ES-I3 (cell line): ENCODE results near the gene CD40LG.

ENCODE experiments used
- H3K36me3 ChIP-seq: 2 replicates; pipeline ENCODE4 v1.6.1; 2013; ENCODE audit warnings: mild to moderate bottlenecking, low read length, control low read depth, moderate library complexity; ENCODE audit not compliant: insufficient read depth
- H3K4me1 ChIP-seq: 2 replicates; pipeline ENCODE4 v1.6.1; 2013; ENCODE audit warnings: mild to moderate bottlenecking, control low read depth, low read length; ENCODE audit not compliant: insufficient read depth
- H3K9ac ChIP-seq: 2 replicates; pipeline ENCODE4 v1.6.1; 2013; ENCODE audit warnings: low read depth, mild to moderate bottlenecking, low read length, moderate library complexity
- H3K9me3 ChIP-seq: 2 replicates; pipeline ENCODE4 v1.6.1; 2013; ENCODE audit warnings: mild to moderate bottlenecking, low read length, moderate library complexity; ENCODE audit not compliant: control insufficient read depth, insufficient read depth

CD40LG gene

GRCh38 chrX:136647677-136648360, at the start of gene CD40LG:
TSS of gene CD40LG (plus strand) at chrX:136648158. CDS start at chrX:136648249, 91 bp downstream.
- Histone ChIP-seq H3K9ac (no peak within 1 kb of the TSS), H3K9me3 (no peaks in the 10 kb centered on the region), H3K4me1 (peaks cover 6% of the 10 kb centered on the region; the same call in 1 of the 2 replicates), H3K36me3 (no peaks in the 10 kb centered on the region)

GRCh38 chrX:136598631-136599030, 49.3 kb upstream of the CD40LG start:
- Histone ChIP-seq H3K9ac (no peak overlapping the region), H3K9me3 (no peaks in the 10 kb centered on the region), H3K4me1 (no peaks in the 10 kb centered on the region), H3K36me3 (no peaks in the 10 kb centered on the region)

- Histone ChIP-seq H3K36me3 (no peaks in the 10 kb centered on the region), H3K9me3 (no peaks in the 10 kb centered on the region), H3K9ac (no peak overlapping the region), H3K4me1 (no peaks in the 10 kb centered on the region)
These were observed 47.9 kb upstream of the CD40LG start for GRCh38 chrX:136600059-136600458.

- Histone ChIP-seq H3K36me3 (no peaks in the 10 kb centered on the region), H3K9me3 (no peaks in the 10 kb centered on the region), H3K9ac (no peak overlapping the region), H3K4me1 (no peaks in the 10 kb centered on the region)
These were observed 40.7 kb upstream of the CD40LG start for GRCh38 chrX:136607236-136607635.

- Histone ChIP-seq H3K9ac (no peak overlapping the region), H3K36me3 (no peaks in the 10 kb centered on the region), H3K9me3 (no peaks in the 10 kb centered on the region), H3K4me1 (no peaks in the 10 kb centered on the region)
These were observed 39.5 kb upstream of the CD40LG start for GRCh38 chrX:136608295-136608933.

GRCh38 chrX:136616987-136617685, 30.8 kb upstream of the CD40LG start:
- no peak overlapping the region for H3K9ac ChIP-seq
- no peaks in the 10 kb centered on the region for H3K36me3 ChIP-seq
- no peaks in the 10 kb centered on the region for H3K4me1 ChIP-seq
- H3K9me3 ChIP-seq: no peaks in the 10 kb centered on the region

- Histone ChIP-seq H3K9ac (no peak overlapping the region), H3K4me1 (no peaks in the 10 kb centered on the region), H3K9me3 (no peaks in the 10 kb centered on the region)
These were observed 28.0 kb upstream of the CD40LG start for GRCh38 chrX:136619899-136620505.

GRCh38 chrX:136620780-136621179, 27.2 kb upstream of the CD40LG start:
- Histone ChIP-seq H3K9ac (no peak overlapping the region), H3K36me3 (no peaks in the 10 kb centered on the region), H3K4me1 (no peaks in the 10 kb centered on the region), H3K9me3 (no peaks in the 10 kb centered on the region)

More at GRCh38 chrX:136619899-136620505, 28.0 kb upstream of the CD40LG start:
- no peaks in the 10 kb centered on the region for H3K36me3 ChIP-seq

GRCh38 chrX:136622568-136622967, 25.4 kb upstream of the CD40LG start:
- no peak overlapping the region for H3K9ac ChIP-seq
- no peaks in the 10 kb centered on the region for H3K4me1 ChIP-seq
- no peaks in the 10 kb centered on the region for H3K36me3 ChIP-seq
- H3K9me3 ChIP-seq: no peaks in the 10 kb centered on the region

- H3K36me3 ChIP-seq: no peaks in the 10 kb centered on the region
- H3K9ac ChIP-seq: no peak overlapping the region
- H3K9me3 ChIP-seq: no peaks in the 10 kb centered on the region
- no peaks in the 10 kb centered on the region for H3K4me1 ChIP-seq
These were observed 24.6 kb upstream of the CD40LG start for GRCh38 chrX:136623396-136623795.

GRCh38 chrX:136625246-136625645, 22.7 kb upstream of the CD40LG start:
- no peaks in the 10 kb centered on the region for H3K9me3 ChIP-seq
- H3K4me1 ChIP-seq: no peaks in the 10 kb centered on the region
- no peak overlapping the region for H3K9ac ChIP-seq
- no peaks in the 10 kb centered on the region for H3K36me3 ChIP-seq

- no peak overlapping the region for H3K9ac ChIP-seq
- H3K9me3 ChIP-seq: no peaks in the 10 kb centered on the region
- H3K4me1 ChIP-seq: no peaks in the 10 kb centered on the region
- H3K36me3 ChIP-seq: no peaks in the 10 kb centered on the region
These were observed 21.7 kb upstream of the CD40LG start for GRCh38 chrX:136626237-136626636.

GRCh38 chrX:136626891-136627290, 21.1 kb upstream of the CD40LG start:
- no peak overlapping the region for H3K9ac ChIP-seq
- H3K4me1 ChIP-seq: no peaks in the 10 kb centered on the region
- H3K9me3 ChIP-seq: no peaks in the 10 kb centered on the region
- H3K36me3 ChIP-seq: no peaks in the 10 kb centered on the region

- Histone ChIP-seq H3K36me3 (no peaks in the 10 kb centered on the region), H3K9ac (no peak overlapping the region), H3K9me3 (no peaks in the 10 kb centered on the region), H3K4me1 (no peaks in the 10 kb centered on the region)
These were observed 20.5 kb upstream of the CD40LG start for GRCh38 chrX:136627409-136627808.
